ENCODE results near the gene SLC7A5.
"Not testable (repeated sequence)": the region's sequence is repeated elsewhere in the genome, so short reads cannot be mapped to it uniquely, and the experiment has no call there.

The SLC7A5 gene

DNA sequence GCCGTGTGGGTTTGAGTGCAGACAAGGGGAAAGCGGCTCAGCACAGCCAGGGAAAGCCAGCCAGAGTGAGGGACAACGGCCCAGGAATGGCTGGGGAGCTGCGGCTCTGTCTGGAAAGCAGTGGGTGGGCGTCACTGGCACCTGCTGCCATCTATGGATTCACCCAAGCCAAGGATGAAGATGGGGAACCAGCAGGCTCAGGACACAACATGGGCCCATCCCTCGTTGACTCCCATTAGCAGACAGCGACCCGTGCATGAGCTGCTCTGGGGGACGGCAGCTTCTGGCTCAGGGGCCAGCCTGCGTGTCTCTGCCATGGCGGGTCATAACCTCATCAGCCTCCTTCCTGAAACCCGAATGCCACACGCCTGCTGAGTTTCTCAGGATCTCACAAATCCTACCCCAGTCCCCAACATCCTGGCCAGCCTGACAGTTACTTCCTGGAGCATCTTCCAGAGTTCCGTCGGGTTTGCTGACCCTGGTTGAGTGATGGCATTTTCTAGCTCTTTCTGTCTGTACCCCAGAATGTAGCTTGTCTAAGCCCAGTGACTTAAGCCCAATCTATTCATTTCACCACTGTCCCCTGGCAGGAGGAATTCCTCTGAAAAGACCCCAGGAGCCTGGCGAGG, 50.7 kb downstream of the SLC7A5 start:
- no peak for DNase-seq

DNA sequence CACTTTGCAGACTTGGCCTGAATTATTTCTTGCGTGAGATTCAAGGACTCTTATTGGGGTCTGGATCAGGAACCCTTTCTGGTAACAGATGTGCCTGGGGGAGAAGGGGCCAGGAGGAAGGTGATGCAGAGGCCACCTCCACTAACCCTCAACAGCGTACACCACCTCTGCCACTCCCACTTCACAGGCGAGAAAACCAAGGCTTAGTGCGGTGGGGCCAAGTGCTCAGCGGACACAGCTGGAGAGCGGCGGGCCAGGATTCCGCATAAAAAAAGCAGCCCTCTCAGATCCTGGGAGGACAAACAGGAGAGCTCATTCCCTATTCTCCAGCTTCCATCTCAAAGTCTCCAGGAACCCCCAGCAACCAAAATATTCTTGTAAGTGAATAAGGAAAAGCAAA, 51.4 kb downstream of the SLC7A5 start:
- no peak for DNase-seq

- not testable (repeated sequence) for DNase-seq
These were observed 51.9 kb downstream of the SLC7A5 start for GRCh38 chr16:87817370-87817769.

- DNase-seq = no peak
These were observed 52.7 kb downstream of the SLC7A5 start for GRCh38 chr16:87816507-87817100.

DNA sequence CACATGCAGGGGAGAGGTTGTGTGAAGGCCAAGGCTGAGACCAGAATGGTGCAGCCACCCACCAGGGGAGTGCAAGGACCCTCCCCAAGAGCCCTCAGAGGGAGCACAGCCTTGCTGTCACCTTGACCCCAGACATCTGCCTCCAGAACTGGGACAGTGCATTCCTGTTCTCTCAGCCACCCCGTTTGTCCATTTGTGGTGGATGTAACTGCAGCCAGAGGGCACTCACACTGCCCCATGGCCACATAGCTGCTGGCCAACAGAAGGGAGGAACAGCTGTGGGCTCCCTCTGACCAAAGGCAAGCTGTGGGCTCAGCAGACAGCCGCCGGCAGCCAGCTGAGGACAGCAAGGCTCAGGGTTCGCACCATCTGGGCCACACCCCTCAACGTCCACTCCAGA, 53.7 kb downstream of the SLC7A5 start:
- DNase-seq = no peak

DNA sequence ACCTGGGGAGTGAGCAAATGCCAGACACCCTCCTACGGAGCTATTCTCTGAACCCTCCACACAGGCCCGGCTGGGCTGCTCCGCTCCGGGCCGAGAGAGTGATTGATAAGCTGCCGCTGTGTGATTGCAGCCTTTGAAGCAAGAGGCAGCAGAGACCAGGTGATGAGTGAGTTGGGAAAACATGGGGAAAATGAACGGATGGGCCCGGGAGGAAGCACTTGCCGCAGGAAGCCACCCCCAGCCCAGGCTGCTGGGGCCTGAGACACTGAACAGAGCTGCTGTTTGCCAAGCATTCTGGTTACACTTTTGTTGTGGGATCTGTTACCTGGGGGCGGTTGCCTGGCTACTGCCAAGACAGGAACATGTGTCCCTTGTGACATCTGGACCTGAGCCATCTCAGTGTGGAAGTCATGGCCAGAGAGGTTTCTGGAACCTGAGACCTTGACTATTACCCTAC, 57.1 kb downstream of the SLC7A5 start:
- no peak for DNase-seq

DNA sequence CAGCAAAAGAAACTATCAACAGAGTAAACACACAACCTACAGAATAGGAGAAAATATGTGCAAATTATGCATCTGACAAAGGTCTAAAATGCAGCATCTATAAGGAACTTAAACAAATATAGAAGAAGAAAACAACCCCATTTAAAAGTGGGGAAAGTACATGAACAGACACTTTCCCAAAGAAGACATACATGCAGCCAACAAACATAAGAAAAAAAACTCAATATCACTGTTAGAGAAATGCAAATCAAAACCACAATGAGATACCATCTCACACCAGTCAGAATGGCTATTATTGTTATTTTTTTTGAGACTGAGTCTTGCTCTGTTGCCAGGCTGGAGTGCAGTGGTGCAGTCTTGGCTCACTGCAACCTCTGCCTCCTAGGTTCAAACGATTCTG, 57.9 kb downstream of the SLC7A5 start:
- not testable (repeated sequence) for DNase-seq

DNA sequence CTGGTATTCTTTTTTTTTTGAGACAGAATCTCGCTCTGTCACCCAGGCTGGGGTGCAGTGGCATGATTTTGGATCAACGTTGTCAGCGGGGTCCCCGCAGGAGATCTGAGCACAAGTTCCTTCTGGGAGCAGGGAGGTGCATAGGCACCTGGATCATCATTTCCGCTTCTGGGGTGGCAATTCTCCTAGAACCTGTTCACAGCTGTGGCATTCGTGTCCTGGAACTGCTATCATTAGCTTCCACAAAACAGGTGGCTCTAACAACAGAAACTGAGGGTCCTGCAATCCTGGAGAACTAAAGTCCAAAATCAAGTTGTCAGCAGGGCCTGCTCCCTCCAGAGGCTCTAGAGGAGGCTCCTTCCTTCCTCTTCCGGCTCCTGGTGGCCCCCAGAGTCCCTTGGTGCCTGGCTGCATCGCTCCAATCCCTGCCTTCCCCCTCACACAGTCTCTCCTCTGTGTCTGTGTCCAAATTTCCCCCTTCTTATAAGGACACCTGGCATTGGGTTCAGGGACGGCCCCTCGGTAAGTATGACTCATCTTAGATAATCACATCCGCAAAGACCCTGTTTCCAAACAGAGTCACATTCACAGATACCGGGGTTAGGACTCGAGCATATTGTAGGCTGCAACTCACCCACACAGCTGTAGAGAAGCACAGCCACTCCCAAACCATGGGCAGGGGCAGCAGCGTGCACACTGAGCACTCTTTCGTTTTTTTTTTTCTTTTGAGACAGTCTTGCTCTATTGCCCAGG, 60.0 kb downstream of the SLC7A5 start:
- no peak for DNase-seq

- no peak for DNase-seq
These were observed 61.2 kb downstream of the SLC7A5 start for GRCh38 chr16:87808108-87808507.

DNA sequence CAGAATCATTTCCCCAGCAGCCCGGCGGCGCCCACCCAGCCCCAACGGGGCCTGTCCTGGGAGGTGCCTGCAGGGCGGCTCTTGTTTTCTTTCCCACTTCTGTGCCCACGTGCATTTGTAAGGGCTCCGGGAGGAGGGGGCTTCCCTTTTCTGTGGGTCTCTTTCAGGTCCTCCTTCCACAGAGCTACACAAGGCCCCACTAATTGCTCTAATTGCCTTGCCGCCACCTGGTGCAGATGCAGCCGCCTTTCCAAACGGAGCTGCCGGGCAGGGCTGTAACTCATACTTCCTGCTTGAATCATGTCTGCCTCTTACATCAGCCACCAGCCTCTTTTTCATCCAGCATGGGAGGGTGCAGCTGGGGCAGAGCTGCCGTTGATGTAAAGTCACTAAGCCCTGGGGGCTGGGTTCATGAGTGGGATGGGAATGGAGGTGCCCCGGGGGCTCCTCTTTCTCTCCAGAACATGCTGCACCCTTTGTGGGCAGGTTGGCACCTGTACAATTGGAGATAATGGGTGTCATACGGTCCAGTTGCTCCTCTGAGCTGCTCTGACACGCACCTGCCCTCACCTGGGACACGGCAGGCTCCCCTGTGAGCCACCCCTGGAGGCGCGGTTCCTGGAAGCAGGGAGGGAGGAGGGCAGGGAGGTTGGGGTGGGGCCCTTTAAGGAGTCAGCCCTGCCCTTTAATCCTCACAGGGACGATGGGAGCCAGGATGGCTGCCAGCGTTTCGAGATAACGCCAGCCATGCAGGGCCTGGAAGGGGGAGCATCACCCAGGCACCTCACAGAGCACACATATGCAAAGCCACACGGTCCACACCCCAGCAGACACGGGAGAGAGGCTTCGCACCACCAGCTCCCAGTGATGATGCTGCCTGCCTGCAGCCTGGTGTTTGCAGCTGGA, 62.4 kb downstream of the SLC7A5 start:
- peak; percentile 93 for DNase-seq

GRCh38 chr16:87806261-87806640, 63.1 kb downstream of the SLC7A5 start:
- no peak for DNase-seq

DNA sequence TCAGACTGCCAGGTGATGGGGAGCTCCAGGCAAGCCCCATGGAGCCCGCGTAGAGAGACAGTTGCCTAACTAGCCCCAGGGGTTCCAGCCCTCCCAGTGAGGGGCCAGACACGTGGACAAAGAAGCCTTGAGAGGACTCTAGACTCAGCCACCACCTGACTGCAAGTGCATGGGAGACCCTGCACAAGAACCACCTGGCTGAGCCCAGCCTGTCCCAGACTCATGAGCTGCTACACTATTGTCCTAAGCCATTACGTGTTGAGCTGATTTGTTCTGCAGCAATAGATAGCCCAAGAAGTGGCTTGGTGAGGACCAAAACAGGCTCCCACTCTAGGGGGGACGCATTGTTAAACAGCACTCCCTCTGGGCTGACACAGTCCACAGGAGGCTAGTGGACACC, 65.9 kb downstream of the SLC7A5 start:
- no peak for DNase-seq

GRCh38 chr16:87802670-87803069, 66.6 kb downstream of the SLC7A5 start:
- DNase-seq = no peak

DNA sequence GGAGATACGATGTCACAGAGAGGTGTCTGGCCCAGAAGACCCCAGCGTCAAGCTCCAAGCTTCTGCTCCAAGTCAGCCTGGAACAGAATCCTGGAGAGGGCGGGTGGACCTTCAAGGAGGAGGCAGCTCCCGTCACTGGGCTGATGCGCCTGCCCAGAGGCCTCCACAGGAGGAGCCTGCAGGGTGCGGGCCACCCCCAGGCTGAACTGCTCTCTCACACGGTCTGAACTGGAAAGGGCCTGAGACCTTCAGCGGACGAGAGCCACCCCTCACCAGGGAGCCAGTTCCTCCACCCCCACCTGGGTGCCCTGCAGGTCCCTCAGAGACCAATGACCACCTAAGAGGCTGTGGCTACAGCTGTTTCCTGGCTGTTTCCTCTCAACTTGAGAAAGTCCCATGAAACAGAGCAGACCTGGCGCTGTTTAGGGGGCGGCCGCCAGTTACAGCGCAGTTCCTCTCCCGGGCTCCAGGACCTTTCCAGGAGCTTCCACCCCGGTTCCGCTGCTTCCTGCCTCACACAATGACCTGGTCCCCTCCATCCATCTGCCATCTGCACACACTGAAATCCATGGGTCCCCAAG, 67.5 kb downstream of the SLC7A5 start:
- DNase-seq = no peak

DNA sequence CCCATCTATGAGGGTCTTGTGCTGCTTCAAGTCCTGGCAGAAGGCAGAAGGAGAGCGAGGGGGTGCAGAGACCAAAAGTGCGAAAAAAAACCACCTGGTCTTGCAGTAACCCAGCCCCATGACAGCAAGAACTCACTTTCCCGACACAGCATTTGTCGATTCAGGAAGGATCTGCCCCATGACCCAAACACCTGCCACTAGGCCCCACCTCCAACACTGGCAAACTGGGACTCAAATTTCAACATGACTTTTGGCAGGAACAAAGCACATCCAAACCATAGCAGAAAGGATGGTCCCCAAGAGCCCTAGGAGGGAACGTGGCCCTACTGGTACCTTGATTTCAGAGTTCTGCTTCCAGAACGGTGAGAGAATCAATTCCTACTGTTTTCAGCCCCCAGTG, 68.8 kb downstream of the SLC7A5 start:
- DNase-seq = peak; percentile 38

GRCh38 chr16:87795336-87795735, 74.0 kb downstream of the SLC7A5 start:
- DNase-seq = no peak

GRCh38 chr16:87794485-87795078, 74.7 kb downstream of the SLC7A5 start:
- DNase-seq = no peak

DNA sequence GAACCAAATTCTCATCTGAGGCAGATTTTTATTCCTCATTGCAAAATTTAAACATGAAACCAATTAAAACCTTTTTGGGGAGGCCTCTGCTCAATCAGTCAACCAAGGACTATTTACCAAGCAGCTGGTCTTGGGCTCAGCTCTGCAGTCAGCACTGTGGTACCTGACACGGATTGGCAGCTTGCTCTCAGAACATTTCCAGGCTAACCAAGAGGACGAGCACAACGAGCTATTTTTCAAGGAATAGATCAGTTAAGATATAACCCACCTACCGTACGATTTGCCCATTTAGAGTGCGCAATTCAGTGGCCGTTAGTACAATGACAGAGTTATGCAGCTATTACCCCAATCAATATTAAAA, 77.1 kb downstream of the SLC7A5 start:
- DNase-seq = no peak

DNA sequence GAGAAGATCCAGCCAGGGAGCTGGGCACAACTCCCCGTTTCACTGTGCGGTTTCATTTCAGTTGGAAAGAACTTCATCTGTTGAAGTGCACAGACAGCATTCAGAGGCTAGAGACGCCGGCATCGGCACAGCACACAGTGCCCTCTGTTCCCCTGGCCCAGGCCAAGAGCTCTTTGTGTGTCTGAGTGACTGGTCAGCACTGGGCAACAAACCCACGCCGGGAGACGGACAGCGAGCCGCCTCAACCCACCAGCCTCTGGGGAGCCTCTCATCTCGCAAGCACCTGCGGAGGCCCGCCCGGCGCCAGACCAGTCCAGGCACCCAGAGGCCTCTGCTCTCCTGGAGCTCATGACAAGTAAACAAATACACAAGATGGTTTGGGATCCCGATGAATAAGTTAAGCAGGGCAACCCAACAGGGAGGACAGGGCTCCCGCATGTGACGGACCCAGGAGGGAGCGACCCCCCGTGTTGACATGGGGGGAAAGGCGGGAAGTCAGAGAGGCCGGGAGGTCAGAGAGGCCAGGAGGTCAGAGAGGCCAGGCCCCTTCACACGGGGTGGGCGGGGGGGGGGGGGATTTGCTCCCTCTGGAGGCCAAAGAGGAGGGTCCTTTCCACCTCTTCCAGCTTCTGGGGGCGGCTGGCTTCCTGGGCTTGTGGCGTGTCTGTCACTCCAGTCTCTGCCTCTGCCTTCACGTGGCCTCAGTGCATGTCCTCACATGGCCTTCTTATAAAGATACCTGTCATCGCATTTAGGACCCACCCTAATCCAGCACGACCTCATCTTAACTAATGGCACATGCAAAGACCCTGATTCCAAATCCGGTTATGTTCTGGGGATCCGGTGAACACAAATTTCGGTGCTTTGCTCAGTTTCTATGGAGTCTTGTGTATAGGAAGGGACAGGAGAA, 77.8 kb downstream of the SLC7A5 start:
- DNase-seq = no peak

- no peak for DNase-seq
These were observed 78.8 kb downstream of the SLC7A5 start for GRCh38 chr16:87790292-87791100.

All from NCI-H2107 (cell line).